Measurements from ENCODE around the gene L3MBTL2.
A peak's percentile ranks its signal among the peaks of the same experiment; 100 is the strongest.

Gene L3MBTL2

GRCh38 chr22:41238570-41239442 is 33.7 kb downstream of the L3MBTL2 start:
- Histone ChIP-seq H3K4me3 (ENCODE audit: low read depth, low read length) (no peak overlapping the region), H3K9me3 (ENCODE audit: control insufficient read depth, insufficient read depth, low read depth, low read length) (no peaks in the 10 kb centered on the region), H3K27ac (ENCODE audit: extremely low read depth, low read depth, low read length) (no peak overlapping the region), H3K4me1 (ENCODE audit: control insufficient read depth, insufficient read depth, low read length) (peaks cover 3% of the 10 kb centered on the region; the same call in 1 of the 2 replicates), H3K36me3 (ENCODE audit: control insufficient read depth in 2 of 2, insufficient read depth in 1 of 2, low read length in 2 of 2) (no peaks in the 10 kb centered on the region; a peak in 1 of 3 replicates)
- TF ChIP-seq BCL11A (tag by site-specific recombination; IDR thresholded peaks at IDR 0.05; ENCODE audit: low read depth), result 0 out of 2 replicates have a peak, but pooled peaks have one; percentile 7
- 0 out of 2 replicates have a peak, but pooled peaks have one; percentile 34 for TF ChIP-seq ZNF639 (tag by site-specific recombination; IDR thresholded peaks at IDR 0.05)
- TF ChIP-seq BCL11B (tag by site-specific recombination; IDR thresholded peaks at IDR 0.05; ENCODE audit: low read depth), result no peak
- no peak for TF ChIP-seq ZFHX2 (tag by site-specific recombination; conservative IDR thresholded peaks at IDR 0.05)
- no peak for TF ChIP-seq ZBTB17 (tag by site-specific recombination; IDR thresholded peaks at IDR 0.05)
- peak; percentile 17; the same call in 1 of the 2 replicates for TF ChIP-seq KLF8 (tag by site-specific recombination; IDR thresholded peaks at IDR 0.05)
- ChIA-PET POLR2A (interaction anchor here (1.4 to 1.6 kb wide), 2 partner anchors 12 to 48 kb away, joined by 3 to 4 read pairs; partner anchors contain the start of gene RANGAP1), CTCF (interaction anchor here (0.8 to 2.5 kb wide), 7 partner anchors 32 to 323 kb away, joined by 3 to 49 read pairs (median 4); partner anchors contain the start of gene RANGAP1)

- CTCF ChIA-PET, result interaction anchor here (0.6 kb wide), 2 partner anchors 216 to 317 kb away, joined by 3 read pairs; no protein-coding TSS in a partner anchor
- no peaks in the 10 kb centered on the region; a peak in 1 of 3 replicates for H3K36me3 ChIP-seq (ENCODE audit: control insufficient read depth in 2 of 2, insufficient read depth in 1 of 2, low read length in 2 of 2)
- H3K4me3 ChIP-seq (ENCODE audit: low read depth, low read length), result no peak overlapping the region
- no peak overlapping the region for H3K27ac ChIP-seq (ENCODE audit: extremely low read depth, low read depth, low read length)
- POLR2A ChIA-PET, result no interaction called here
- H3K9me3 ChIP-seq (ENCODE audit: control insufficient read depth, insufficient read depth, low read depth, low read length), result no peaks in the 10 kb centered on the region
- peaks cover 3% of the 10 kb centered on the region; the same call in 1 of the 2 replicates for H3K4me1 ChIP-seq (ENCODE audit: control insufficient read depth, insufficient read depth, low read length)
- TF ChIP-seq PRDM6 (tag by site-specific recombination; IDR thresholded peaks at IDR 0.05) (no peak), ZFP69B (tag by site-specific recombination; IDR thresholded peaks at IDR 0.05) (no peak), ZNF585B (tag by site-specific recombination; IDR thresholded peaks at IDR 0.05) (no peak), KLF16 (tag by site-specific recombination; IDR thresholded peaks at IDR 0.05) (no peak)
Observed at GRCh38 chr22:41239443-41240128, 34.5 kb downstream of the L3MBTL2 start.

GRCh38 chr22:41240377-41241132 is 35.4 kb downstream of the L3MBTL2 start, which contains the start of gene CHADL:
TSS of gene CHADL (minus strand) at chr22:41240931. CDS start at chr22:41240881, 50 bp downstream.
- Histone ChIP-seq H3K4me3 (ENCODE audit: low read depth, low read length) (no peak within 1 kb of the TSS), H3K27ac (ENCODE audit: extremely low read depth, low read depth, low read length) (no peak within 1 kb of the TSS), H3K9me3 (ENCODE audit: control insufficient read depth, insufficient read depth, low read depth, low read length) (no peaks in the 10 kb centered on the region), H3K36me3 (ENCODE audit: control insufficient read depth in 2 of 2, insufficient read depth in 1 of 2, low read length in 2 of 2) (peaks cover 0 to 6% of the 10 kb centered on the region in 2 experiments; a peak in 2 of 3 replicates), H3K4me1 (ENCODE audit: control insufficient read depth, insufficient read depth, low read length) (peaks cover 3% of the 10 kb centered on the region; the same call in 1 of the 2 replicates)
- TF ChIP-seq CTCF (tag by site-specific recombination; IDR thresholded peaks at IDR 0.05) (no peak), ZIC2 (tag by site-specific recombination; IDR thresholded peaks at IDR 0.05) (peak; percentile 78), RBAK (tag by site-specific recombination; IDR thresholded peaks at IDR 0.05) (no peak), ZNF394 (tag by site-specific recombination; IDR thresholded peaks at IDR 0.05; ENCODE audit: borderline replicate concordance) (no peak), SP2 (tag by site-specific recombination; IDR thresholded peaks at IDR 0.05) (0 out of 2 replicates have a peak, but pooled peaks have one; percentile 25), ZNF140 (tag by site-specific recombination; IDR thresholded peaks at IDR 0.05) (no peak), GLIS1 (tag by site-specific recombination; IDR thresholded peaks at IDR 0.05) (peak; percentile 94), ZNF274 (IDR thresholded peaks at IDR 0.05; ENCODE audit: low read length) (no peak), ZNF274 (tag by site-specific recombination; IDR thresholded peaks at IDR 0.05; ENCODE audit: borderline replicate concordance) (no peak), GLIS2 (tag by site-specific recombination; IDR thresholded peaks at IDR 0.05) (peak; percentile 42; the same call in 1 of the 2 replicates), ZNF449 (tag by site-specific recombination; IDR thresholded peaks at IDR 0.05) (no peak), ZBTB48 (tag by site-specific recombination; IDR thresholded peaks at IDR 0.05) (no peak)
- ChIA-PET POLR2A (no interaction called here), CTCF (no interaction called here)
